ENCODE results near the gene GAPDH. TPM values are rescaled to one million over a fixed set of nuclear protein-coding genes. Genes with fewer than 3 reads are reported as not detected.

GAPDH gene
- total and polyA plus RNA-seq, 10 of the 15 experiments (the other 5 are each of a cell fraction or from before 2014, with no cell fraction given): 5,606 to 14,240 (median 9,400) TPM

GRCh38 chr12:6533923-6534694, at the start of gene GAPDH (continued):
- no peak; the same call in 1 of the 2 replicates for TF ChIP-seq BCLAF1 (IDR thresholded peaks at IDR 0.05)
- TF ChIP-seq, protein P1, sequence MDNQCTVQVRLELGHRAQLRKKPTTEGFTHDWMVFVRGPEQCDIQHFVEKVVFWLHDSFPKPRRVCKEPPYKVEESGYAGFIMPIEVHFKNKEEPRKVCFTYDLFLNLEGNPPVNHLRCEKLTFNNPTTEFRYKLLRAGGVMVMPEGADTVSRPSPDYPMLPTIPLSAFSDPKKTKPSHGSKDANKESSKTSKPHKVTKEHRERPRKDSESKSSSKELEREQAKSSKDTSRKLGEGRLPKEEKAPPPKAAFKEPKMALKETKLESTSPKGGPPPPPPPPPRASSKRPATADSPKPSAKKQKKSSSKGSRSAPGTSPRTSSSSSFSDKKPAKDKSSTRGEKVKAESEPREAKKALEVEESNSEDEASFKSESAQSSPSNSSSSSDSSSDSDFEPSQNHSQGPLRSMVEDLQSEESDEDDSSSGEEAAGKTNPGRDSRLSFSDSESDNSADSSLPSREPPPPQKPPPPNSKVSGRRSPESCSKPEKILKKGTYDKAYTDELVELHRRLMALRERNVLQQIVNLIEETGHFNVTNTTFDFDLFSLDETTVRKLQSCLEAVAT (IDR thresholded peaks at IDR 0.05): peak; percentile 69; the same call in 1 of the 2 replicates
- no peak for TF ChIP-seq ATF2 (IDR thresholded peaks at IDR 0.05; ENCODE audit: low read length)
- TF ChIP-seq ZSCAN29 (IDR thresholded peaks at IDR 0.05): no peak
- peak; percentile 78 to 84 for TF ChIP-seq BHLHE40 (IDR thresholded peaks at IDR 0.05; ENCODE audit: borderline replicate concordance in 1 of 2, low read depth in 2 of 2, low read length in 1 of 2)
- TF ChIP-seq, protein P2, sequence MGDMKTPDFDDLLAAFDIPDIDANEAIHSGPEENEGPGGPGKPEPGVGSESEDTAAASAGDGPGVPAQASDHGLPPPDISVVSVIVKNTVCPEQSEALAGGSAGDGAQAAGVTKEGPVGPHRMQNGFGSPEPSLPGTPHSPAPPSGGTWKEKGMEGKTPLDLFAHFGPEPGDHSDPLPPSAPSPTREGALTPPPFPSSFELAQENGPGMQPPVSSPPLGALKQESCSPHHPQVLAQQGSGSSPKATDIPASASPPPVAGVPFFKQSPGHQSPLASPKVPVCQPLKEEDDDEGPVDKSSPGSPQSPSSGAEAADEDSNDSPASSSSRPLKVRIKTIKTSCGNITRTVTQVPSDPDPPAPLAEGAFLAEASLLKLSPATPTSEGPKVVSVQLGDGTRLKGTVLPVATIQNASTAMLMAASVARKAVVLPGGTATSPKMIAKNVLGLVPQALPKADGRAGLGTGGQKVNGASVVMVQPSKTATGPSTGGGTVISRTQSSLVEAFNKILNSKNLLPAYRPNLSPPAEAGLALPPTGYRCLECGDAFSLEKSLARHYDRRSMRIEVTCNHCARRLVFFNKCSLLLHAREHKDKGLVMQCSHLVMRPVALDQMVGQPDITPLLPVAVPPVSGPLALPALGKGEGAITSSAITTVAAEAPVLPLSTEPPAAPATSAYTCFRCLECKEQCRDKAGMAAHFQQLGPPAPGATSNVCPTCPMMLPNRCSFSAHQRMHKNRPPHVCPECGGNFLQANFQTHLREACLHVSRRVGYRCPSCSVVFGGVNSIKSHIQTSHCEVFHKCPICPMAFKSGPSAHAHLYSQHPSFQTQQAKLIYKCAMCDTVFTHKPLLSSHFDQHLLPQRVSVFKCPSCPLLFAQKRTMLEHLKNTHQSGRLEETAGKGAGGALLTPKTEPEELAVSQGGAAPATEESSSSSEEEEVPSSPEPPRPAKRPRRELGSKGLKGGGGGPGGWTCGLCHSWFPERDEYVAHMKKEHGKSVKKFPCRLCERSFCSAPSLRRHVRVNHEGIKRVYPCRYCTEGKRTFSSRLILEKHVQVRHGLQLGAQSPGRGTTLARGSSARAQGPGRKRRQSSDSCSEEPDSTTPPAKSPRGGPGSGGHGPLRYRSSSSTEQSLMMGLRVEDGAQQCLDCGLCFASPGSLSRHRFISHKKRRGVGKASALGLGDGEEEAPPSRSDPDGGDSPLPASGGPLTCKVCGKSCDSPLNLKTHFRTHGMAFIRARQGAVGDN (IDR thresholded peaks at IDR 0.05): peak; percentile 94
- no peak; the same call in 1 of the 2 replicates for TF ChIP-seq LARP7 (IDR thresholded peaks at IDR 0.05)
- TF ChIP-seq POLR2AphosphoS2 (IDR thresholded peaks at IDR 0.05; ENCODE audit: low read depth, low read length): peak; percentile 100
- no peak for TF ChIP-seq PML (IDR thresholded peaks at IDR 0.05; ENCODE audit: low read length)
- TF ChIP-seq JUND (IDR thresholded peaks at IDR 0.05; ENCODE audit: low read depth, low read length): no peak; the same call in 1 of the 2 replicates
- peak; percentile 95 for TF ChIP-seq TCF3 (IDR thresholded peaks at IDR 0.05; ENCODE audit: borderline replicate concordance, insufficient read depth, low read depth, low read length)
- TF ChIP-seq ZZZ3 (IDR thresholded peaks at IDR 0.05; ENCODE audit: control insufficient read depth, insufficient read length, low read depth): no peak
- no peak for TF ChIP-seq NFXL1 (IDR thresholded peaks at IDR 0.05; ENCODE audit: borderline replicate concordance)
- TF ChIP-seq MEF2B (IDR thresholded peaks at IDR 0.05; ENCODE audit: partially characterized antibody, poor library complexity, severe bottlenecking): peak; percentile 45
- TF ChIP-seq FOS (IDR thresholded peaks at IDR 0.05; ENCODE audit: borderline replicate concordance, extremely low read depth, insufficient read length): no peak
- TF ChIP-seq, protein P3, sequence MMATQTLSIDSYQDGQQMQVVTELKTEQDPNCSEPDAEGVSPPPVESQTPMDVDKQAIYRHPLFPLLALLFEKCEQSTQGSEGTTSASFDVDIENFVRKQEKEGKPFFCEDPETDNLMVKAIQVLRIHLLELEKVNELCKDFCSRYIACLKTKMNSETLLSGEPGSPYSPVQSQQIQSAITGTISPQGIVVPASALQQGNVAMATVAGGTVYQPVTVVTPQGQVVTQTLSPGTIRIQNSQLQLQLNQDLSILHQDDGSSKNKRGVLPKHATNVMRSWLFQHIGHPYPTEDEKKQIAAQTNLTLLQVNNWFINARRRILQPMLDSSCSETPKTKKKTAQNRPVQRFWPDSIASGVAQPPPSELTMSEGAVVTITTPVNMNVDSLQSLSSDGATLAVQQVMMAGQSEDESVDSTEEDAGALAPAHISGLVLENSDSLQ (IDR thresholded peaks at IDR 0.05): no peak
